HEK293 (cell line): ENCODE results near the gene ZNF174.
A peak's percentile ranks its signal among the peaks of the same experiment; 100 is the strongest.

ENCODE experiments used
- BCL11A ChIP-seq: fragments of 450-650 bp; formaldehyde crosslinking; IDR thresholded peaks from 2 replicates; pipeline ENCODE4 v1.5.1; 2016; ENCODE audit warnings: low read depth, missing biosample characterization, missing genetic modification characterization
- HOXC10 ChIP-seq: sonication (generic); formaldehyde crosslinking; IDR thresholded peaks from 2 replicates; pipeline ENCODE4 v1.8.1; 2023; ENCODE audit warnings: mild to moderate bottlenecking, missing genetic modification reagents
- MYNN ChIP-seq: fragments of 450-650 bp; formaldehyde crosslinking; IDR thresholded peaks from 2 replicates; pipeline ENCODE4 v1.5.1; 2016; ENCODE audit warnings: missing biosample characterization, missing genetic modification characterization, borderline replicate concordance
- MZF1 ChIP-seq: fragments of 450-650 bp; formaldehyde crosslinking; IDR thresholded peaks from 2 replicates; pipeline ENCODE4 v1.5.1; 2017; ENCODE audit warnings: missing biosample characterization, missing genetic modification characterization, borderline replicate concordance
- SETDB1 ChIP-seq: IDR thresholded peaks from one replicate; pipeline ENCODE4 v1.6.1; 2017; ENCODE audit warnings: mild to moderate bottlenecking, low read length, moderate library complexity, mixed read lengths; ENCODE audit not compliant: insufficient read length
- SP2 ChIP-seq: fragments of 450-650 bp; formaldehyde crosslinking; IDR thresholded peaks from 2 replicates; pipeline ENCODE4 v1.5.1; 2016; ENCODE audit warnings: missing biosample characterization, missing genetic modification characterization
- ZBTB10 ChIP-seq: fragments of 450-650 bp; formaldehyde crosslinking; IDR thresholded peaks from 2 replicates; pipeline ENCODE4 v1.5.1; 2016; ENCODE audit warnings: missing biosample characterization, missing genetic modification characterization
- ZBTB11 ChIP-seq: fragments of 450-650 bp; formaldehyde crosslinking; conservative IDR thresholded peaks from 2 replicates; pipeline ENCODE4 v1.5.1; 2016; ENCODE audit warnings: low read depth, missing biosample characterization, missing genetic modification characterization
- ZBTB26 ChIP-seq: fragments of 450-650 bp; formaldehyde crosslinking; optimal IDR thresholded peaks from 2 replicates; pipeline ENCODE3; 2016; ENCODE audit warnings: missing biosample characterization, mild to moderate bottlenecking, missing genetic modification characterization
- ZBTB44 ChIP-seq: fragments of 450-650 bp; IDR thresholded peaks from 2 replicates; pipeline ENCODE4 v1.5.1; 2018; ENCODE audit warnings: missing biosample characterization, mild to moderate bottlenecking, missing genetic modification characterization
- ZBTB48 ChIP-seq: fragments of 450-650 bp; formaldehyde crosslinking; IDR thresholded peaks from 2 replicates; pipeline ENCODE4 v1.5.1; 2016; ENCODE audit warnings: missing biosample characterization, missing genetic modification characterization
- ZFHX2 ChIP-seq: fragments of 450-650 bp; formaldehyde crosslinking; conservative IDR thresholded peaks from 2 replicates; pipeline ENCODE4 v1.5.1; 2016; ENCODE audit warnings: missing biosample characterization, missing genetic modification characterization
- ZNF146 ChIP-seq: fragments of 450-650 bp; formaldehyde crosslinking; IDR thresholded peaks from 2 replicates; pipeline ENCODE4 v1.5.1; 2016; ENCODE audit warnings: missing biosample characterization, missing genetic modification characterization
- ZNF24 ChIP-seq: fragments of 450-650 bp; formaldehyde crosslinking; IDR thresholded peaks from 2 replicates; pipeline ENCODE4 v1.5.1; 2016; ENCODE audit warnings: missing biosample characterization, missing genetic modification characterization
- ZNF26 ChIP-seq: fragments of 450-650 bp; formaldehyde crosslinking; IDR thresholded peaks from 2 replicates; pipeline ENCODE4 v1.5.1; 2016; ENCODE audit warnings: missing biosample characterization, missing genetic modification characterization
- ZNF341 ChIP-seq: fragments of 450-650 bp; formaldehyde crosslinking; IDR thresholded peaks from 2 replicates; pipeline ENCODE4; 2016; ENCODE audit warnings: low read depth, missing biosample characterization, missing genetic modification characterization
- ZNF362 ChIP-seq: fragments of 450-650 bp; formaldehyde crosslinking; IDR thresholded peaks from 2 replicates; pipeline ENCODE4 v1.5.1; 2016; ENCODE audit warnings: missing biosample characterization, missing genetic modification characterization
- ZNF521 ChIP-seq: fragments of 450-650 bp; formaldehyde crosslinking; IDR thresholded peaks from 2 replicates; pipeline ENCODE4 v1.5.1; 2017; ENCODE audit warnings: missing biosample characterization, mild to moderate bottlenecking, missing genetic modification characterization
- ZNF600 ChIP-seq: fragments of 450-650 bp; formaldehyde crosslinking; IDR thresholded peaks from 2 replicates; pipeline ENCODE4 v1.5.1; 2016; ENCODE audit warnings: missing biosample characterization, missing genetic modification characterization
- ZNF623 ChIP-seq: fragments of 450-650 bp; formaldehyde crosslinking; IDR thresholded peaks from 2 replicates; pipeline ENCODE4 v1.5.1; 2016; ENCODE audit warnings: missing biosample characterization, missing genetic modification characterization
- ZNF660 ChIP-seq: fragments of 450-650 bp; IDR thresholded peaks from 2 replicates; pipeline ENCODE4 v1.5.1; 2018; ENCODE audit warnings: missing biosample characterization, mild to moderate bottlenecking, missing genetic modification characterization
- ZNF664 ChIP-seq: fragments of 450-650 bp; formaldehyde crosslinking; IDR thresholded peaks from 2 replicates; pipeline ENCODE4 v1.5.1; 2016; ENCODE audit warnings: missing biosample characterization, missing genetic modification characterization
- ZNF692 ChIP-seq: fragments of 450-650 bp; formaldehyde crosslinking; IDR thresholded peaks from 2 replicates; pipeline ENCODE4 v1.5.1; 2016; ENCODE audit warnings: missing biosample characterization, missing genetic modification characterization
- ZNF701 ChIP-seq: fragments of 450-650 bp; formaldehyde crosslinking; IDR thresholded peaks from 2 replicates; pipeline ENCODE4 v1.5.1; 2016; ENCODE audit warnings: missing biosample characterization, missing genetic modification characterization
- ZNF707 ChIP-seq: fragments of 450-650 bp; formaldehyde crosslinking; IDR thresholded peaks from 2 replicates; pipeline ENCODE4 v1.5.1; 2016; ENCODE audit warnings: missing biosample characterization, missing genetic modification characterization
- ZNF791 ChIP-seq: fragments of 450-650 bp; formaldehyde crosslinking; IDR thresholded peaks from 2 replicates; pipeline ENCODE4 v1.5.1; 2016; ENCODE audit warnings: missing biosample characterization, missing genetic modification characterization

ZNF174 gene

GRCh38 chr16:3443108-3444031 is 42.4 kb downstream of the ZNF174 start, which contains the start of the genes NAA60 and ZNF597 (continued):
- TF ChIP-seq ZNF600, result peak; percentile 42; the same call in 1 of the 2 replicates
- no peak for TF ChIP-seq ZNF707 (tag by site-specific recombination)
- peak; percentile 98 for TF ChIP-seq ZNF341 (tag by site-specific recombination)
- TF ChIP-seq ZBTB48 (tag by site-specific recombination), result 0 out of 2 replicates have a peak, but pooled peaks have one; percentile 37
- TF ChIP-seq ZFHX2 (tag by site-specific recombination), result peak; percentile 80
- TF ChIP-seq ZNF660 (tag by site-specific recombination), result no peak
- peak; percentile 97 for TF ChIP-seq SP2
- TF ChIP-seq ZNF623 (tag by site-specific recombination), result no peak
- no peak for TF ChIP-seq ZNF26 (tag by site-specific recombination)
- peak; percentile 90 for TF ChIP-seq ZBTB11 (tag by site-specific recombination)
- peak; percentile 37; the same call in 1 of the 2 replicates for TF ChIP-seq ZBTB10
- no peak for TF ChIP-seq ZNF362 (tag by site-specific recombination)
- no peak for TF ChIP-seq ZNF146 (tag by site-specific recombination)
- no peak for TF ChIP-seq SETDB1
- no peak for TF ChIP-seq ZNF521 (tag by site-specific recombination)
- no peak for TF ChIP-seq ZBTB26 (tag by site-specific recombination)
- no peak for TF ChIP-seq MYNN (tag by site-specific recombination)
- peak; percentile 71 for TF ChIP-seq ZNF692 (tag by site-specific recombination)
- no peak for TF ChIP-seq BCL11A (tag by site-specific recombination)
- no peak for TF ChIP-seq ZNF664 (tag by site-specific recombination)
- TF ChIP-seq MZF1 (tag by site-specific recombination), result no peak
- TF ChIP-seq ZNF701 (tag by site-specific recombination), result no peak
- no peak for TF ChIP-seq ZNF791 (tag by site-specific recombination)
- no peak for TF ChIP-seq ZNF24 (tag by site-specific recombination)
- TF ChIP-seq ZBTB44 (tag by site-specific recombination), result no peak
- TF ChIP-seq HOXC10, result no peak
